Measurements from ENCODE around the gene ADGRE2.
"Not testable (repeated sequence)": the region's sequence is repeated elsewhere in the genome, so short reads cannot be mapped to it uniquely, and the experiment has no call there.

DNA sequence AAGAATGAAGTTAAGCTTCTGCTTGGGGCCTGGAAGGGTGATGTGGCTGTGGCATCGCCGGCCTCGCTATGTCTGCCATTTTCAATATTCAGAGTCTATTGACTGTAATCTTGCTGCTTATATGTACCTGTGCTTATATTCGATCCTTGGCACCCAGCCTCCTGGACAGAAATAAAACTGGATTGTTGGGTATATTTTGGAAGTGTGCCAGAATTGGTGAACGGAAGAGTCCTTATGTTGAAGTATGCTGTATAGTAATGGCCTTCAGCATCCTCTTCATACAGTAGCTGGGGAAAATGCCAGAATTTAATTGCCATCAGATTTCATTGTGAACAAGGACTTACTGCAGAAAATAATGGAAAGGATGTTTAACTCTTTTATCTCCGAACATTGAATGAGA lies 13.9 kb upstream of the ADGRE2 start:
- TF ChIP-seq, protein P1, sequence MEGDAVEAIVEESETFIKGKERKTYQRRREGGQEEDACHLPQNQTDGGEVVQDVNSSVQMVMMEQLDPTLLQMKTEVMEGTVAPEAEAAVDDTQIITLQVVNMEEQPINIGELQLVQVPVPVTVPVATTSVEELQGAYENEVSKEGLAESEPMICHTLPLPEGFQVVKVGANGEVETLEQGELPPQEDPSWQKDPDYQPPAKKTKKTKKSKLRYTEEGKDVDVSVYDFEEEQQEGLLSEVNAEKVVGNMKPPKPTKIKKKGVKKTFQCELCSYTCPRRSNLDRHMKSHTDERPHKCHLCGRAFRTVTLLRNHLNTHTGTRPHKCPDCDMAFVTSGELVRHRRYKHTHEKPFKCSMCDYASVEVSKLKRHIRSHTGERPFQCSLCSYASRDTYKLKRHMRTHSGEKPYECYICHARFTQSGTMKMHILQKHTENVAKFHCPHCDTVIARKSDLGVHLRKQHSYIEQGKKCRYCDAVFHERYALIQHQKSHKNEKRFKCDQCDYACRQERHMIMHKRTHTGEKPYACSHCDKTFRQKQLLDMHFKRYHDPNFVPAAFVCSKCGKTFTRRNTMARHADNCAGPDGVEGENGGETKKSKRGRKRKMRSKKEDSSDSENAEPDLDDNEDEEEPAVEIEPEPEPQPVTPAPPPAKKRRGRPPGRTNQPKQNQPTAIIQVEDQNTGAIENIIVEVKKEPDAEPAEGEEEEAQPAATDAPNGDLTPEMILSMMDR (IDR thresholded peaks at IDR 0.05) = not testable (repeated sequence)
- TF ChIP-seq SIN3A (IDR thresholded peaks at IDR 0.05; ENCODE audit: borderline replicate concordance, insufficient read depth, low read depth, low read length) = not testable (repeated sequence)

Data from Panc1 (cell line).